HepG2 (cell line): ENCODE data around the gene SEMA4B. TPM values are rescaled to one million over a fixed set of nuclear protein-coding genes. Genes with fewer than 3 reads are reported as not detected.

Experiments used
- GPN1 ChIP-seq: sonication (generic); formaldehyde crosslinking; IDR thresholded peaks from 2 replicates; pipeline ENCODE4 v1.5.1; 2020; ENCODE audit warnings: missing genetic modification reagents, borderline replicate concordance
- KMT2A ChIP-seq: sonication (generic); formaldehyde crosslinking; IDR thresholded peaks from 2 replicates; pipeline ENCODE4 v1.4.0; 2020; ENCODE audit warnings: missing genetic modification reagents
- MAFG ChIP-seq: sonication (generic); formaldehyde crosslinking; IDR thresholded peaks from 2 replicates; pipeline ENCODE4 v1.5.1; 2020; ENCODE audit warnings: mild to moderate bottlenecking, missing genetic modification reagents
- MXI1 ChIP-seq: IDR thresholded peaks from 3 replicates; pipeline ENCODE4 v1.6.1; 2012; ENCODE audit warnings: low read depth, low read length, inconsistent platforms, borderline replicate concordance
- NFATC3 ChIP-seq: sonication (generic); formaldehyde crosslinking; IDR thresholded peaks from 2 replicates; pipeline ENCODE4 v1.5.1; 2020; ENCODE audit warnings: mild to moderate bottlenecking, missing genetic modification reagents
- RXRA ChIP-seq: sonication (generic); formaldehyde crosslinking; IDR thresholded peaks from 2 replicates; pipeline ENCODE4 v1.5.1; 2020; ENCODE audit warnings: missing genetic modification reagents
- SRSF1 ChIP-seq: fragments of 200-400 bp; formaldehyde crosslinking; optimal IDR thresholded peaks from 2 replicates; pipeline ENCODE3; 2017; ENCODE audit warnings: mild to moderate bottlenecking, low read depth, low read length, moderate library complexity
- THAP11 ChIP-seq: IDR thresholded peaks from 2 replicates; pipeline ENCODE4 v1.6.1; 2016; ENCODE audit warnings: missing biosample characterization, missing genetic modification reagents
- ZNF343 ChIP-seq: sonication (generic); formaldehyde crosslinking; IDR thresholded peaks from 2 replicates; pipeline ENCODE4 v1.4.0; 2020; ENCODE audit warnings: mild to moderate bottlenecking, missing genetic modification reagents
- ZNF350 ChIP-seq: sonication (generic); formaldehyde crosslinking; IDR thresholded peaks from 2 replicates; pipeline ENCODE4 v1.4.0; 2020; ENCODE audit warnings: mild to moderate bottlenecking, low read depth, missing genetic modification reagents, borderline replicate concordance
- ZNF839 ChIP-seq: sonication (generic); formaldehyde crosslinking; IDR thresholded peaks from 2 replicates; pipeline ENCODE4 v1.4.0; 2020; ENCODE audit warnings: missing genetic modification reagents, mild to moderate bottlenecking, borderline replicate concordance
- polyA plus RNA-seq, 8 experiments: library from polyadenylated mRNA; depleted of rRNA in 3 of 8; stranded (reverse) in 7 of 8; unstranded in 1 of 8; fragments of >200 nt; fragmentation: Illumina TruSeq in 4 of 8; extraction: Trizol in 4 of 8; gene quantifications; 2 replicates each; pipeline versions ENCODE4 v1.2.1 to v1.2.3, GENCODE V29; 2011 to 2016; ENCODE audit warnings: low read depth in 4 of 8, missing spikeins in 1 of 8, mixed read lengths in 1 of 8; ENCODE audit not compliant: insufficient read depth in 1 of 8
- total RNA-seq, 5 experiments: library from RNA; depleted of rRNA; stranded (reverse); fragments of >200 nt; fragmentation: Illumina TruSeq; extraction: Trizol; gene quantifications; 2 replicates each; pipeline ENCODE4 v1.2.3, GENCODE V29; 2016; ENCODE audit warnings: low read depth in 1 of 5
- TF ChIP-seq, protein P1 (sequence below): sonication (generic); formaldehyde crosslinking; IDR thresholded peaks from 2 replicates; pipeline ENCODE4 v1.9.0; 2022; ENCODE audit warnings: low read depth, missing genetic modification reagents
- TF ChIP-seq, protein P2 (sequence below): sonication (generic); formaldehyde crosslinking; IDR thresholded peaks from 2 replicates; pipeline ENCODE4 v1.5.0; 2020; ENCODE audit warnings: missing genetic modification reagents
- TF ChIP-seq, protein P3 (sequence below), 2 experiments: sonication (generic) in 1 of 2; formaldehyde crosslinking in 1 of 2; IDR thresholded peaks; 2 replicates each; pipeline versions ENCODE4 v1.6.1 to v1.9.0; 2014 to 2022; ENCODE audit warnings: antibody characterized with exemption in 1 of 2, borderline replicate concordance in 1 of 2, inconsistent platforms in 1 of 2, low read depth in 1 of 2, missing genetic modification reagents in 1 of 2
- TF ChIP-seq, protein P4 (sequence below): sonication (generic); formaldehyde crosslinking; IDR thresholded peaks from 2 replicates; pipeline ENCODE4 v1.4.0; 2020; ENCODE audit warnings: missing genetic modification reagents, borderline replicate concordance

SEMA4B gene
- total and polyA plus RNA-seq, 2 of the 13 experiments (the other 11 are each of a cell fraction or from before 2014, with no cell fraction given) = 2.1 to 17.0 TPM

DNA sequence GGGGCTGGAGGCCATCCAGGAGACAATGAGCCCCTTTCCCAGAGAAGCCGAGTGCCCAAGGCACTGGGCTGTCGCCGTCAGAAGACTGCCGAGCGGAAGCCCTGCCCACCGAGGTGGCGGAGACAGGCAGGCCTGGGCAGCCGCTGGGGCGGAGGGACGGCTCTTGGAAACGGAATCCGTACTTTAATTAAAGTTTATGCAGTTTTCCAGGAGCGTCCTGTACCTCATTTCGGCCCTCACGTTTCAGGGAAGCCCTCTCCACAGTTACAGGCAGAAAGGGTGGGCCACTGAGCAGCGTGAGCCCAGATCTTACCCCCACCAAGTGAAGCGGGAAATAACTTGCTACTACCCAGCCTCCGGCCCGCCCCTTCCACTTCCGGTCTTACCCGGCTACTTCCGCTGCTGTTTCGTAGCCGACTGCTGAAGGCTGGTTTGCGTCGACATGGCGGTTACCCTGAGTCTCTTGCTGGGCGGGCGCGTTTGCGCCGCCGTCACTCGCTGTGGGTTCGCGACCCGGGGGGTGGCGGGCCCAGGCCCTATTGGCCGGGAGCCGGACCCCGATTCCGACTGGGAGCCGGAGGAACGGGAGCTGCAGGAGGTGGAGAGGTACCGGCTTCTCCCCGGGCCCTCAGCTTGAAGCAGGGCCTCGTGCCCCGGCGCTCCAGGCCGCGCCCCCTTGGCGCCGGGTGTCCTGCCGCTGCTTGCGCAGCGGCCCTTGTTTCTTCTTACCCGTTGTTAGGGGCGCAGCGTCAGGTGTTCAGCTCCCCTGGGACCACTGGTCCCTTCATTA, 64.3 kb downstream of the SEMA4B start, which contains the start of gene NGRN (continued):
- TF ChIP-seq, protein P1, sequence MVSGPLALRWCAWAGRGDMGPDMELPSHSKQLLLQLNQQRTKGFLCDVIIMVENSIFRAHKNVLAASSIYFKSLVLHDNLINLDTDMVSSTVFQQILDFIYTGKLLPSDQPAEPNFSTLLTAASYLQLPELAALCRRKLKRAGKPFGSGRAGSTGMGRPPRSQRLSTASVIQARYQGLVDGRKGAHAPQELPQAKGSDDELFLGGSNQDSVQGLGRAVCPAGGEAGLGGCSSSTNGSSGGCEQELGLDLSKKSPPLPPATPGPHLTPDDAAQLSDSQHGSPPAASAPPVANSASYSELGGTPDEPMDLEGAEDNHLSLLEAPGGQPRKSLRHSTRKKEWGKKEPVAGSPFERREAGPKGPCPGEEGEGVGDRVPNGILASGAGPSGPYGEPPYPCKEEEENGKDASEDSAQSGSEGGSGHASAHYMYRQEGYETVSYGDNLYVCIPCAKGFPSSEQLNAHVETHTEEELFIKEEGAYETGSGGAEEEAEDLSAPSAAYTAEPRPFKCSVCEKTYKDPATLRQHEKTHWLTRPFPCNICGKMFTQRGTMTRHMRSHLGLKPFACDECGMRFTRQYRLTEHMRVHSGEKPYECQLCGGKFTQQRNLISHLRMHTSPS (CRISPR knock-in tag) = peak; percentile 57; the same call in 1 of the 2 replicates
- TF ChIP-seq GPN1 (CRISPR knock-in tag) (peak; percentile 78; the same call in 1 of the 2 replicates), MAFG (no peak), MXI1 (0 out of 3 replicates have a peak, but pooled peaks have one; percentile 52), KMT2A (CRISPR knock-in tag) (peak; percentile 87), SRSF1 (peak; percentile 51), ZNF343 (CRISPR knock-in tag) (peak; percentile 99), ZNF839 (CRISPR knock-in tag) (no peak), RXRA (0 out of 2 replicates have a peak, but pooled peaks have one; percentile 44), NFATC3 (CRISPR knock-in tag) (0 out of 2 replicates have a peak, but pooled peaks have one; percentile 73), ZNF350 (CRISPR knock-in tag) (no peak), THAP11 (CRISPR knock-in tag) (peak; percentile 89)
- TF ChIP-seq, protein P2, sequence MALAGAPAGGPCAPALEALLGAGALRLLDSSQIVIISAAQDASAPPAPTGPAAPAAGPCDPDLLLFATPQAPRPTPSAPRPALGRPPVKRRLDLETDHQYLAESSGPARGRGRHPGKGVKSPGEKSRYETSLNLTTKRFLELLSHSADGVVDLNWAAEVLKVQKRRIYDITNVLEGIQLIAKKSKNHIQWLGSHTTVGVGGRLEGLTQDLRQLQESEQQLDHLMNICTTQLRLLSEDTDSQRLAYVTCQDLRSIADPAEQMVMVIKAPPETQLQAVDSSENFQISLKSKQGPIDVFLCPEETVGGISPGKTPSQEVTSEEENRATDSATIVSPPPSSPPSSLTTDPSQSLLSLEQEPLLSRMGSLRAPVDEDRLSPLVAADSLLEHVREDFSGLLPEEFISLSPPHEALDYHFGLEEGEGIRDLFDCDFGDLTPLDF = peak; percentile 79
- TF ChIP-seq, protein P3, sequence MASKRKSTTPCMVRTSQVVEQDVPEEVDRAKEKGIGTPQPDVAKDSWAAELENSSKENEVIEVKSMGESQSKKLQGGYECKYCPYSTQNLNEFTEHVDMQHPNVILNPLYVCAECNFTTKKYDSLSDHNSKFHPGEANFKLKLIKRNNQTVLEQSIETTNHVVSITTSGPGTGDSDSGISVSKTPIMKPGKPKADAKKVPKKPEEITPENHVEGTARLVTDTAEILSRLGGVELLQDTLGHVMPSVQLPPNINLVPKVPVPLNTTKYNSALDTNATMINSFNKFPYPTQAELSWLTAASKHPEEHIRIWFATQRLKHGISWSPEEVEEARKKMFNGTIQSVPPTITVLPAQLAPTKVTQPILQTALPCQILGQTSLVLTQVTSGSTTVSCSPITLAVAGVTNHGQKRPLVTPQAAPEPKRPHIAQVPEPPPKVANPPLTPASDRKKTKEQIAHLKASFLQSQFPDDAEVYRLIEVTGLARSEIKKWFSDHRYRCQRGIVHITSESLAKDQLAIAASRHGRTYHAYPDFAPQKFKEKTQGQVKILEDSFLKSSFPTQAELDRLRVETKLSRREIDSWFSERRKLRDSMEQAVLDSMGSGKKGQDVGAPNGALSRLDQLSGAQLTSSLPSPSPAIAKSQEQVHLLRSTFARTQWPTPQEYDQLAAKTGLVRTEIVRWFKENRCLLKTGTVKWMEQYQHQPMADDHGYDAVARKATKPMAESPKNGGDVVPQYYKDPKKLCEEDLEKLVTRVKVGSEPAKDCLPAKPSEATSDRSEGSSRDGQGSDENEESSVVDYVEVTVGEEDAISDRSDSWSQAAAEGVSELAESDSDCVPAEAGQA (IDR thresholded peaks at IDR 0.05; ENCODE audit: low read depth) = peak; percentile 73; the same call in 1 of the 2 replicates
- TF ChIP-seq, protein P3 (CRISPR knock-in tag; IDR thresholded peaks at IDR 0.05; ENCODE audit: borderline replicate concordance) = peak; percentile 41; the same call in 1 of the 2 replicates
- TF ChIP-seq, protein P4, sequence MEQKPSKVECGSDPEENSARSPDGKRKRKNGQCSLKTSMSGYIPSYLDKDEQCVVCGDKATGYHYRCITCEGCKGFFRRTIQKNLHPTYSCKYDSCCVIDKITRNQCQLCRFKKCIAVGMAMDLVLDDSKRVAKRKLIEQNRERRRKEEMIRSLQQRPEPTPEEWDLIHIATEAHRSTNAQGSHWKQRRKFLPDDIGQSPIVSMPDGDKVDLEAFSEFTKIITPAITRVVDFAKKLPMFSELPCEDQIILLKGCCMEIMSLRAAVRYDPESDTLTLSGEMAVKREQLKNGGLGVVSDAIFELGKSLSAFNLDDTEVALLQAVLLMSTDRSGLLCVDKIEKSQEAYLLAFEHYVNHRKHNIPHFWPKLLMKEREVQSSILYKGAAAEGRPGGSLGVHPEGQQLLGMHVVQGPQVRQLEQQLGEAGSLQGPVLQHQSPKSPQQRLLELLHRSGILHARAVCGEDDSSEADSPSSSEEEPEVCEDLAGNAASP (CRISPR knock-in tag) = peak; percentile 66
